WERI-Rb-1 (cell line): ENCODE results near the gene TBX6.

Source experiments
- DNase-seq: peaks from one replicate; pipeline ENCODE4 v3.0.0-alpha.2; 2020
- H3K27ac ChIP-seq: fragments of 250-450 bp; sonication (Bioruptor Pico); 2 replicates; pipeline ENCODE4 v1.5.1; 2020; ENCODE audit warnings: mild to moderate bottlenecking, moderate library complexity
- H3K27me3 ChIP-seq: fragments of 250-450 bp; sonication (Bioruptor Pico); 2 replicates; pipeline ENCODE4 v1.5.1; 2021; ENCODE audit warnings: mild to moderate bottlenecking, low read depth, moderate library complexity; ENCODE audit not compliant: insufficient read depth, severe bottlenecking
- H3K36me3 ChIP-seq: fragments of 250-450 bp; sonication (Bioruptor Pico); 2 replicates; pipeline ENCODE4 v1.5.1; 2020; ENCODE audit warnings: mild to moderate bottlenecking, moderate library complexity
- H3K4me3 ChIP-seq: 2 replicates; pipeline ENCODE4 v1.5.1; 2011; ENCODE audit warnings: low read depth, mild to moderate bottlenecking, control low read depth, low read length
- H3K9me3 ChIP-seq: fragments of 250-450 bp; sonication (Bioruptor Pico); 2 replicates; pipeline ENCODE4 v1.5.1; 2021; ENCODE audit warnings: mild to moderate bottlenecking, moderate library complexity; ENCODE audit not compliant: severe bottlenecking
- CTCF ChIP-seq: IDR thresholded peaks from 2 replicates; pipeline ENCODE4 v1.5.1; 2011; ENCODE audit warnings: low read depth, mild to moderate bottlenecking, control low read depth, inconsistent platforms, low read length

Gene TBX6

DNA sequence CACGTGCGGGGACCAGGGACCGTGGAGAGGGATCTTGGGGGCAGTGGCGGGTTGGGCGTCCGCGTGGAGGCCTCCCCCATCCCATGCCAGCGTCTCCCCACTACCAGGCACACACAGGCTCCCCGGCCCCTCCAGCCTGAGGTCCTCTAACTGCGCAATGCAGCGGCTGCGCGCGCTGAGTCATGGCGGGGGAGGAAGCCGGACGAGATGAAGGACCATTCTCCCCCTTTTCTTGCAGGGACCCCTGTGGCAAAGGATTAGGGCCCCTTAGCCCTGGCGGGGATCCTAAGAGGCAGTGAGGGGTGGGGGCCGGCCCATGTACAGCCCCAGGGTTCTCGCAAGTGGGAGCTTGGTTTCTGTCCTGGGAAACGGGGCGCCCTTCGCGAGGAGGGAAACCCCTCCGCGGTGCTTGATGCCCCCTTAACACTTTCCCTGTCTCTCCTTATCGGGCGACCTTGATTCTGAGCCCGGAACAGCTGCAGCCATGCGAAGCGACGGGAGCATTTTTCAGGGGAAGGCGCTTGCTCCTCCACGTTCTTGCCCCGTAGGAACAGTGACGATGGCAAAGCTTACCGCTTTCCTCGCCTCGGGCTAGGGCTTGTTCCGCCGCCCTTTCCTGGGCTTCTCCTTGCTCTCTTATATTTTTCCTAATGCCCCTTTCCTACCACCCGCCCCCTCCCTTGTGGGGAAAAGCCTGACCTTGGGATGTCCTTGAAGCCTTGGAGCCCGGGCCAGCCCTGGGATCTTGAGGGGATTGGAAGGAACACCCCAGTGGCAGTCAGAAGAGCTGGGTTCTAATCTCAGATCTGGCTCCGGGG is 25.6 kb downstream of the TBX6 start:
- no peaks in the 10 kb centered on the region for H3K27me3 ChIP-seq
- H3K27ac ChIP-seq, result peak overlapping the region; percentile 94
- H3K4me3 ChIP-seq, result peak overlapping the region; percentile 96
- peaks cover 59% of the 10 kb centered on the region for H3K36me3 ChIP-seq
- H3K9me3 ChIP-seq, result peaks cover 2% of the 10 kb centered on the region
- peak; percentile 26 for DNase-seq
- TF ChIP-seq CTCF, result no peak

DNA sequence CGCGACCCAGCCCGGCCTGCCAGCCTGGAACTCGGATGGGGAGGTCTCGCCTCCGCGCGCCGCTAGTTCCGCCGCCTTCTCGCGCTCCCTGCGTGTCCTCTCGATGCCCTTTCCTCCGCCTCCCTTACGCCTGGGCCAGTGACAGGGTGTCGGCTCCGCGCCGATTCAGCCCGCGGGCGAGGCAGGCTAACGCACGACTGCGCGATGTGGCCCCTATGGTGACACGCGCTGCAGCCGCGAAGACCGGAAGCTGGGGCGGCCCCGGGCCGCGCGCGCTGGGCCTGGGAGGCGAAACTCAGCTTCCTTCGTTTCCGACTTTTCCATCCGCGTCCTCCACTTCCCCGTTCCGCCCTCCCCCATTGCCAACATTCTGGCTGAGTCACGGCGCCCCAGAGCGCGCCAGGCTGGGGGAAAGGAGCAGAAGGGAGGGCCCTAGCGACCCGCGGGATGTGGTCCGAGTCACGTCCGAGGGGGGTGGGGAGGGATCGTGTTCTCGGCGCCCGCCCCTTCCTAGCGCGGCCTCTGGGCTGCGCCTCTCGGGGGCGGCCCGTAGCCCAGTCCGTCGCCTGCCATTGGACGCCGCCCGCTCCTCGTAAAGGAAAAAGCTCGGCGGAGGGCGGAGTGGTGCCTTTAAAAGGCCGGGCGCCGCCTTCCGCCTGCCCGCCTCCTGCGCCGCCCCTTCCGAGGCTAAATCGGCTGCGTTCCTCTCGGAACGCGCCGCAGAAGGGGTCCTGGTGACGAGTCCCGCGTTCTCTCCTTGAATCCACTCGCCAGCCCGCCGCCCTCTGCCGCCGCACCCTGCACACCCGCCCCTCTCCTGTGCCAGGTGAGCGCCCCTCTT is 26.4 kb downstream of the TBX6 start, which contains the start of gene ALDOA:
Gene ALDOA, plus strand, starts transcription at position 659 of the 841 bp plus-strand sequence. CDS start 1,138 bp downstream, outside the sequence.
- H3K9me3 ChIP-seq, result peaks cover 2% of the 10 kb centered on the region
- TF ChIP-seq CTCF, result no peak

GRCh38 chr16:30064729-30065101 is 27.0 kb downstream of the TBX6 start:
- Histone ChIP-seq H3K4me3 (peak overlapping the region; percentile 96), H3K27me3 (no peaks in the 10 kb centered on the region), H3K27ac (peak overlapping the region; percentile 94), H3K9me3 (peaks cover 2% of the 10 kb centered on the region), H3K36me3 (peaks cover 50% of the 10 kb centered on the region)
- no peak for DNase-seq
- TF ChIP-seq CTCF, result no peak

More for the DNA sequence above, 26.4 kb downstream of the TBX6 start, which contains the start of gene ALDOA:
- DNase-seq, result peak; percentile 96
- Histone ChIP-seq H3K27me3 (no peaks in the 10 kb centered on the region), H3K4me3 (peak within 1 kb of the TSS; percentile 96), H3K27ac (peak within 1 kb of the TSS; percentile 94), H3K36me3 (peaks cover 50% of the 10 kb centered on the region)

DNA sequence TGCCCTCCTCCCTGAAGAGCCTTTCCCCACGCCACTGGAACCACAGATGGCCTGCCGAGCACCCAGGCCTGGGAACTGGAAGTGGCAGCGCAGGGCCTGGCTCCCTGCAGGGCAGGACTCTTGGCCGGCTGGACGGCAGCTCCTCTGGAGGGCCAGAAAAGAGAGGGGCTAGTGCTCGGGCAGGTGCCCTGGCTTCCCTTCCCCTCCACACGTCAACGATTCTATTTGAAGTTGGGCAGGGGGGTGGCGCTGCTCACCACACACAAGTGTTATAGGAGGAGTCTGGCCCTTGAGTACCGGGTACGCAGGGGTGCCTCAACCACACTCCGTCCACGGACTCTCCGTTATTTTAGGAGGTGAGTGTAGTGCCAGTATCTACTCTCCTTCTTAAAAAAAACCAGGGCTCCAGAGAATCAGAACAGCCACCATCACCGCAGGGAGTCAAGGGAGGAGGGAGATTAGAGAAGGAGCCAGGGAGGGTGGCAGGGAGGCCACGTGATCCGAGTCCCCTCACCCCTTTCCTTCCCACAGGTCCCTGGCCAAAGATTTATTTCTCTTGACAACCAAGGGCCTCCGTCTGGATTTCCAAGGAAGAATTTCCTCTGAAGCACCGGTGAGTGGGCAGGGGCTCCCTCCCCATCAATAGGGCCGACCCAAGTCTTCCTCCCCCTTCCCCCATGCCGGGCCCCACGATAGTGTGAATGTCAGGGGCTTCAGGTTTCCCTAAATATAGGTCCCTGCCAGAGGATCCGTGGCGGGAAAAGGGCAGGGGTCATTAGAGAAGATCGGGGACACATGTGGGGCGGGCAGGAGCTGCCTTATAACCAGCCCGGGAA is 27.6 kb downstream of the TBX6 start:
- Histone ChIP-seq H3K27ac (peak overlapping the region; percentile 94), H3K9me3 (peaks cover 2% of the 10 kb centered on the region), H3K4me3 (peak overlapping the region; percentile 96), H3K27me3 (no peaks in the 10 kb centered on the region), H3K36me3 (peaks cover 48% of the 10 kb centered on the region)
- peak; percentile 31; the same call in 1 of the 2 replicates for TF ChIP-seq CTCF
- DNase-seq, result peak; percentile 83

GRCh38 chr16:30063278-30063892 is 28.3 kb downstream of the TBX6 start:
- TF ChIP-seq CTCF, result no peak
- Histone ChIP-seq H3K27me3 (no peaks in the 10 kb centered on the region), H3K36me3 (peaks cover 41% of the 10 kb centered on the region), H3K27ac (peak overlapping the region; percentile 94), H3K9me3 (peaks cover 2% of the 10 kb centered on the region), H3K4me3 (peak overlapping the region; percentile 96)
- no peak for DNase-seq
